GM12878 (cell line): ENCODE measurements around the gene MXRA8. TPM values are rescaled to one million over a fixed set of nuclear protein-coding genes. Genes with fewer than 3 reads are reported as not detected.

ENCODE experiments used
- ATAC-seq: fragments of 200-7000 bp; cut with Tn5 transposase; 3 replicates; pipeline ENCODE4 v1.9.1; 2020; ENCODE audit warnings: mild to moderate bottlenecking, moderate library complexity
- BruUV-seq: library from RNA; stranded (reverse); fragments of 400-500 nt; replicated peaks from 2 replicates; lab custom pipeline; 2021; lab: Mats Ljungman, UMichigan
- CTCF ChIA-PET: fragments of 300-600 bp; sonication (Branson Sonifier 250); formaldehyde crosslinking; extraction: SDS; loops from one replicate; lab custom pipeline; 2021; ENCODE audit warnings: inconsistent platforms; lab: Yijun Ruan, JAX
- POLR2A ChIA-PET: fragments of 350-600 bp; formaldehyde crosslinking; extraction: SDS; loops from one replicate; lab custom pipeline; 2021; ENCODE audit warnings: inconsistent platforms; lab: Charles Lee
- RAD21 ChIA-PET: fragments of 300-600 bp; sonication (Branson Sonifier 250); formaldehyde crosslinking; loops from one replicate; lab custom pipeline; 2023; ENCODE audit warnings: antibody characterized with exemption; ENCODE audit not compliant: unreplicated experiment; lab: Charles Lee
- SMC1A ChIA-PET: fragments of 300-600 bp; sonication (Branson Sonifier 250); formaldehyde crosslinking; loops from one replicate; lab custom pipeline; 2023; ENCODE audit not compliant: unreplicated experiment, uncharacterized antibody; lab: Charles Lee
- DNase-seq: peaks from one replicate; pipeline ENCODE4 v3.0.0-alpha.2; 2011; ENCODE audit warnings: low read depth, low spot score
- FAIRE-seq: peaks from 3 replicates; lab custom pipeline; 2011; peaks lifted over from hg19 to GRCh38; lab: Jason Lieb, UNC
- H2AFZ ChIP-seq: 2 replicates; pipeline ENCODE4 v1.6.0; 2011; ENCODE audit warnings: low read depth, low read length, control low read depth; ENCODE audit not compliant: control insufficient read depth
- H3K27ac ChIP-seq: 2 replicates; pipeline ENCODE4 v1.5.1; 2011; ENCODE audit warnings: control low read depth; ENCODE audit not compliant: control insufficient read depth, insufficient read depth
- H3K27me3 ChIP-seq, 2 experiments: replicated peaks in 1 of 2; 2 replicates each; pipeline versions ENCODE4 v1.6.0 to v1.6.1; 2011; ENCODE audit warnings: low read length in 1 of 2; ENCODE audit not compliant: control insufficient read depth in 2 of 2, insufficient read depth in 2 of 2
- H3K36me3 ChIP-seq, 2 experiments: 2 replicates each; pipeline ENCODE4 v1.5.1; 2011; ENCODE audit warnings: low read length in 1 of 2; ENCODE audit not compliant: control insufficient read depth in 2 of 2, insufficient read depth in 2 of 2
- H3K4me1 ChIP-seq: 2 replicates; pipeline ENCODE4 v1.6.1; 2011; ENCODE audit warnings: mild to moderate bottlenecking, low read length, moderate library complexity, mixed read lengths; ENCODE audit not compliant: control insufficient read depth, insufficient read depth
- H3K4me2 ChIP-seq: 2 replicates; pipeline ENCODE4 v1.6.0; 2011; ENCODE audit warnings: control low read depth; ENCODE audit not compliant: control insufficient read depth, insufficient read depth
- H3K4me3 ChIP-seq: fragments of 200-600 bp; sonication (generic); 2 replicates; pipeline ENCODE4 v1.5.1; 2016
- H3K79me2 ChIP-seq: 2 replicates; pipeline ENCODE4 v1.6.0; 2011; ENCODE audit warnings: low read length; ENCODE audit not compliant: control insufficient read depth, insufficient read depth
- H3K9ac ChIP-seq: 2 replicates; pipeline ENCODE4 v1.8.0; 2011; ENCODE audit warnings: low read length, control low read depth, mixed read lengths; ENCODE audit not compliant: control insufficient read depth, insufficient read depth
- H3K9me3 ChIP-seq: replicated peaks from 3 replicates; pipeline ENCODE4 v1.5.1; 2011; ENCODE audit warnings: mild to moderate bottlenecking, low read length; ENCODE audit not compliant: control insufficient read depth, insufficient read depth
- H4K20me1 ChIP-seq: 2 replicates; pipeline ENCODE4 v1.6.0; 2011; ENCODE audit not compliant: control insufficient read depth, insufficient read depth
- BACH1 ChIP-seq: fragments of 450-650 bp; IDR thresholded peaks from 2 replicates; pipeline ENCODE4 v1.6.1; 2017; ENCODE audit warnings: mild to moderate bottlenecking, borderline replicate concordance
- HDGF ChIP-seq: fragments of 450-650 bp; IDR thresholded peaks from 2 replicates; pipeline ENCODE4 v1.6.1; 2016; ENCODE audit warnings: antibody characterized with exemption
- NFIC ChIP-seq: IDR thresholded peaks from 2 replicates; pipeline ENCODE4 v1.6.1; 2012; ENCODE audit warnings: low read depth, mild to moderate bottlenecking, inconsistent platforms, low read length, moderate library complexity
- SUPT20H ChIP-seq: IDR thresholded peaks from 2 replicates; pipeline ENCODE4 v1.6.1; 2011; ENCODE audit warnings: low read depth, mild to moderate bottlenecking, low read length, moderate library complexity, borderline replicate concordance; ENCODE audit not compliant: control insufficient read depth
- WGBS: methylation state at CpG from one replicate; pipeline ENCODE4 v1.1.6; 2016; ENCODE audit warnings: low lambda C conversion rate; ENCODE audit not compliant: insufficient replicate concordance, insufficient coverage; ENCODE audit errors: missing lambda C conversion rate; 5-methylcytosine and 5-hydroxymethylcytosine counted together
- in situ Hi-C: fragments of 300-500 bp; cut with MboI; formaldehyde crosslinking; loops from 9 replicates; pipeline ENCODE4 v1.14.3; 2018; ENCODE audit warnings: mixed read lengths
- intact Hi-C: fragments of 100-400 bp; cut with micrococcal nuclease; formaldehyde crosslinking; loops from one replicate; pipeline ENCODE4 v1.14.2; 2022; ENCODE audit not compliant: unreplicated experiment
- polyA plus RNA-seq, 11 experiments: library from polyadenylated mRNA; depleted of rRNA in 4 of 11; unstranded in 6 of 11; stranded (reverse) in 5 of 11; fragments of >200 nt; fragmentation: Nextera tagmentation in 4 of 11; fragmentation: Illumina TruSeq in 1 of 11; extraction: Ambion mirVana in 4 of 11; extraction: Trizol in 1 of 11; gene quantifications; 1 replicate in 1 of 11; 2 replicates in 10 of 11; pipeline versions ENCODE4 v1.2.1 to v1.2.3, GENCODE V29; 2011 to 2016; ENCODE audit warnings: inconsistent platforms in 2 of 11, missing spikeins in 2 of 11, low read depth in 1 of 11
- total RNA-seq, 4 experiments: library from RNA; depleted of rRNA in 3 of 4; stranded (reverse); fragments of >200 nt in 3 of 4; fragmentation: Illumina TruSeq in 1 of 4; extraction: Trizol in 1 of 4; gene quantifications; 2 replicates each; pipeline versions ENCODE4 v1.2.1 to v1.2.3, GENCODE V29; 2013 to 2021
- TF ChIP-seq, protein P1 (sequence below): fragments of 450-650 bp; IDR thresholded peaks from 2 replicates; pipeline ENCODE4 v1.6.1; 2014; ENCODE audit warnings: mild to moderate bottlenecking
- TF ChIP-seq, protein P2 (sequence below): IDR thresholded peaks from 2 replicates; pipeline ENCODE4 v1.6.1; 2011; ENCODE audit warnings: borderline replicate concordance, low read depth, mild to moderate bottlenecking, moderate library complexity, low read length; ENCODE audit not compliant: insufficient read depth, poor library complexity, severe bottlenecking
- TF ChIP-seq, protein P3 (sequence below): fragments of 450-650 bp; IDR thresholded peaks from 2 replicates; pipeline ENCODE4 v1.6.1; 2017; ENCODE audit warnings: low read depth, mild to moderate bottlenecking, moderate library complexity

The MXRA8 gene
- total and polyA plus RNA-seq, 10 of the 15 experiments (the other 5 are each of a cell fraction or from before 2014, with no cell fraction given), result 0.11 to 0.54 (median 0.21) TPM; not detected in 6

DNA sequence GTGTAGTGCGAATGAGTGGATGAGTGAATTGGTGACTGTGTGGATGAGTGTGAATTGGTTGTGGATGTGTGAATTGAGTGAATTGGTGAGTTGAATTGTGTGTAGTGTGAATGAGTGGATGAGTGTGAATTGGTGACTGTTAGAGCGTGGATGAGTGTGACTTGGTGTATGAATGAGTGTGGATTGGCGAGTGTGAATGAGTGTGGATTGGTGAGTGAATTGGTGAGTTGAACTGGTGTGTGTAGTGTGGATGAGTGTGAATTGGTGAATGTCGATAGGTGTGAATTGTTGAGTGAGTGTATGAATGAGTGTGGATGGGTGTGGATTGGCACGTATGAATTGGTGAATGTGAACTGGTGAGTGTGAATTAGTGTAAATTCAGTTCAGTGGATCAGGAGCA, 9.0 kb upstream of the MXRA8 start:
- Histone ChIP-seq H2AFZ (no peak overlapping the region), H4K20me1 (no peaks in the 10 kb centered on the region), H3K36me3 (peaks cover 0 to 1% of the 10 kb centered on the region in 2 experiments; a peak in 2 of 4 replicates), H3K4me3 (no peak overlapping the region), H3K4me2 (no peak overlapping the region), H3K4me1 (peaks cover 12% of the 10 kb centered on the region), H3K9ac (no peak overlapping the region), H3K27me3 (no peaks in the 10 kb centered on the region), H3K27ac (no peak overlapping the region), H3K9me3 (peaks cover 3% of the 10 kb centered on the region; the same call in 1 of the 3 replicates), H3K79me2 (peaks cover 3% of the 10 kb centered on the region)
- WGBS, result 96% methylated on average over 5 of the region's 5 CpGs
- TF ChIP-seq, protein P1, sequence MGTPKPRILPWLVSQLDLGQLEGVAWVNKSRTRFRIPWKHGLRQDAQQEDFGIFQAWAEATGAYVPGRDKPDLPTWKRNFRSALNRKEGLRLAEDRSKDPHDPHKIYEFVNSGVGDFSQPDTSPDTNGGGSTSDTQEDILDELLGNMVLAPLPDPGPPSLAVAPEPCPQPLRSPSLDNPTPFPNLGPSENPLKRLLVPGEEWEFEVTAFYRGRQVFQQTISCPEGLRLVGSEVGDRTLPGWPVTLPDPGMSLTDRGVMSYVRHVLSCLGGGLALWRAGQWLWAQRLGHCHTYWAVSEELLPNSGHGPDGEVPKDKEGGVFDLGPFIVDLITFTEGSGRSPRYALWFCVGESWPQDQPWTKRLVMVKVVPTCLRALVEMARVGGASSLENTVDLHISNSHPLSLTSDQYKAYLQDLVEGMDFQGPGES, result no peak
- TF ChIP-seq, protein P2, sequence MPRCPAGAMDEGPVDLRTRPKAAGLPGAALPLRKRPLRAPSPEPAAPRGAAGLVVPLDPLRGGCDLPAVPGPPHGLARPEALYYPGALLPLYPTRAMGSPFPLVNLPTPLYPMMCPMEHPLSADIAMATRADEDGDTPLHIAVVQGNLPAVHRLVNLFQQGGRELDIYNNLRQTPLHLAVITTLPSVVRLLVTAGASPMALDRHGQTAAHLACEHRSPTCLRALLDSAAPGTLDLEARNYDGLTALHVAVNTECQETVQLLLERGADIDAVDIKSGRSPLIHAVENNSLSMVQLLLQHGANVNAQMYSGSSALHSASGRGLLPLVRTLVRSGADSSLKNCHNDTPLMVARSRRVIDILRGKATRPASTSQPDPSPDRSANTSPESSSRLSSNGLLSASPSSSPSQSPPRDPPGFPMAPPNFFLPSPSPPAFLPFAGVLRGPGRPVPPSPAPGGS, result peak; percentile 81
- TF ChIP-seq, protein P3, sequence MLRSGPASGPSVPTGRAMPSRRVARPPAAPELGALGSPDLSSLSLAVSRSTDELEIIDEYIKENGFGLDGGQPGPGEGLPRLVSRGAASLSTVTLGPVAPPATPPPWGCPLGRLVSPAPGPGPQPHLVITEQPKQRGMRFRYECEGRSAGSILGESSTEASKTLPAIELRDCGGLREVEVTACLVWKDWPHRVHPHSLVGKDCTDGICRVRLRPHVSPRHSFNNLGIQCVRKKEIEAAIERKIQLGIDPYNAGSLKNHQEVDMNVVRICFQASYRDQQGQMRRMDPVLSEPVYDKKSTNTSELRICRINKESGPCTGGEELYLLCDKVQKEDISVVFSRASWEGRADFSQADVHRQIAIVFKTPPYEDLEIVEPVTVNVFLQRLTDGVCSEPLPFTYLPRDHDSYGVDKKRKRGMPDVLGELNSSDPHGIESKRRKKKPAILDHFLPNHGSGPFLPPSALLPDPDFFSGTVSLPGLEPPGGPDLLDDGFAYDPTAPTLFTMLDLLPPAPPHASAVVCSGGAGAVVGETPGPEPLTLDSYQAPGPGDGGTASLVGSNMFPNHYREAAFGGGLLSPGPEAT, result peak; percentile 68
- TF ChIP-seq HDGF (peak; percentile 33; the same call in 1 of the 2 replicates), NFIC (0 out of 2 replicates have a peak, but pooled peaks have one; percentile 6), SUPT20H (no peak), BACH1 (peak; percentile 70; the same call in 1 of the 2 replicates)
- in situ Hi-C loops (no loop called here), intact Hi-C loops (no loop called here)
- ChIA-PET CTCF (no interaction called here), POLR2A (no interaction called here), RAD21 (no interaction called here), SMC1A (no interaction called here)
- DNase-seq (no peak), FAIRE-seq (no peak), ATAC-seq (no peak)
- BruUV-seq, result no TSS peak
